ENCODE measurements around the gene SPNS3. TPM values are rescaled to one million over a fixed set of nuclear protein-coding genes. Genes with fewer than 3 reads are reported as not detected.
A peak's percentile ranks its signal among the peaks of the same experiment; 100 is the strongest.

The SPNS3 gene
- total and polyA plus RNA-seq, 9 of the 15 experiments (the other 6 are each of a cell fraction or from before 2014, with no cell fraction given) = not detected

DNA sequence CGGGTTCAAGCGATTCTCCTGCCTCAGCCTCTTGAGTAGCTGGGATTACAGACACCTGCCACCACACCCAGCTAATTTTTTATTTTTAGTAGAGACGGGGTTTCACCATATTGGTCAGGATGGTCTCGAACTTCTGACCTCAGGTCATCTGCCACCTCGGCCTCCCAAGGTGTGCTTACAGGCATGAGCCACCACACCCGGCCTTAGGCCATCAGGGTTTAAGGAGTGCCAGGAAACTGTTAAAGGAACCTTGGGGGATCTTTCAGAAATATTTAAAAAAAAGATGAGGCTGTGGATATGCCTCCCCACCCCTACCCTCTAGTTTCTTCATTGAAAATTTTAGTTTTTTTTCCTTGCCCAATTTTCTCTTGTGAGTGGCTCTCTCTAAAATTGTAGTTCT, 35.9 kb upstream of the SPNS3 start (continued):
- TF ChIP-seq DACH1 (IDR thresholded peaks at IDR 0.05; ENCODE audit: partially characterized antibody) = no peak
- no peak for TF ChIP-seq ZSCAN29 (IDR thresholded peaks at IDR 0.05)
- no peak for TF ChIP-seq ZNF79 (CRISPR knock-in tag; IDR thresholded peaks at IDR 0.05; ENCODE audit: low read depth)

- ATAC-seq (peak; percentile 36; the same call in 1 of the 3 replicates), DNase-seq (ENCODE audit: extremely low read depth in 1 of 4, low spot score in 3 of 4) (no peak), FAIRE-seq (no peak)
- no peak overlapping the region for H3K4me2 ChIP-seq (ENCODE audit: insufficient read depth, low read length)
- H3K27me3 ChIP-seq (ENCODE audit: control insufficient read depth in 2 of 2, insufficient read depth in 2 of 2, low read length in 2 of 2) = no peaks in the 10 kb centered on the region
- no peak overlapping the region for H3K27ac ChIP-seq (ENCODE audit: extremely low read depth, low read depth, low read length)
- in situ Hi-C loops (cut with MboI) = no loop called here
- BruUV-seq (replicated peaks) = no TSS peak
- H3K79me2 ChIP-seq (ENCODE audit: control insufficient read depth, insufficient read depth, low read length) = no peaks in the 10 kb centered on the region
- intact Hi-C loops (cut with micrococcal nuclease) = no loop called here
- no peak overlapping the region for H3K4me3 ChIP-seq
- POLR2A ChIA-PET = interaction anchor here (0.8 to 1.9 kb wide), 2 partner anchors 11 to 166 kb away, joined by 3 to 7 read pairs; no protein-coding TSS in a partner anchor
- H2AFZ ChIP-seq (ENCODE audit: low read depth, low read length) = no peak overlapping the region
- no peaks in the 10 kb centered on the region for H3K9me1 ChIP-seq (ENCODE audit: control insufficient read depth, insufficient read depth, low read length)
- no peaks in the 10 kb centered on the region for H3K36me3 ChIP-seq (ENCODE audit: control insufficient read depth, insufficient read depth, low read length)
- H3K9me3 ChIP-seq (replicated peaks; ENCODE audit: control insufficient read depth, insufficient read depth, low read depth, low read length) = no peaks in the 10 kb centered on the region
- H4K20me1 ChIP-seq (replicated peaks; ENCODE audit: control insufficient read depth, insufficient read depth, low read length) = no peaks in the 10 kb centered on the region
- H3K4me1 ChIP-seq (replicated peaks in 1 of 2; ENCODE audit: control insufficient read depth in 2 of 2, insufficient read depth in 2 of 2, low read length in 2 of 2) = no peaks in the 10 kb centered on the region; a peak in 1 of 5 replicates
- CTCF ChIA-PET (ENCODE audit: low intra/inter-chr PET ratio) = no interaction called here
- TF ChIP-seq RREB1 (CRISPR knock-in tag; IDR thresholded peaks at IDR 0.05) = no peak
- TF ChIP-seq, protein P1, sequence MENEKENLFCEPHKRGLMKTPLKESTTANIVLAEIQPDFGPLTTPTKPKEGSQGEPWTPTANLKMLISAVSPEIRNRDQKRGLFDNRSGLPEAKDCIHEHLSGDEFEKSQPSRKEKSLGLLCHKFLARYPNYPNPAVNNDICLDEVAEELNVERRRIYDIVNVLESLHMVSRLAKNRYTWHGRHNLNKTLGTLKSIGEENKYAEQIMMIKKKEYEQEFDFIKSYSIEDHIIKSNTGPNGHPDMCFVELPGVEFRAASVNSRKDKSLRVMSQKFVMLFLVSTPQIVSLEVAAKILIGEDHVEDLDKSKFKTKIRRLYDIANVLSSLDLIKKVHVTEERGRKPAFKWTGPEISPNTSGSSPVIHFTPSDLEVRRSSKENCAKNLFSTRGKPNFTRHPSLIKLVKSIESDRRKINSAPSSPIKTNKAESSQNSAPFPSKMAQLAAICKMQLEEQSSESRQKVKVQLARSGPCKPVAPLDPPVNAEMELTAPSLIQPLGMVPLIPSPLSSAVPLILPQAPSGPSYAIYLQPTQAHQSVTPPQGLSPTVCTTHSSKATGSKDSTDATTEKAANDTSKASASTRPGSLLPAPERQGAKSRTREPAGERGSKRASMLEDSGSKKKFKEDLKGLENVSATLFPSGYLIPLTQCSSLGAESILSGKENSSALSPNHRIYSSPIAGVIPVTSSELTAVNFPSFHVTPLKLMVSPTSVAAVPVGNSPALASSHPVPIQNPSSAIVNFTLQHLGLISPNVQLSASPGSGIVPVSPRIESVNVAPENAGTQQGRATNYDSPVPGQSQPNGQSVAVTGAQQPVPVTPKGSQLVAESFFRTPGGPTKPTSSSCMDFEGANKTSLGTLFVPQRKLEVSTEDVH (IDR thresholded peaks at IDR 0.05; ENCODE audit: low read depth, partially characterized antibody) = no peak
- WGBS (ENCODE audit: insufficient coverage, low coverage, missing lambda C conversion rate) = 28% methylated on average over 7 of the region's 7 CpGs
- no peak overlapping the region; a peak in 1 of 4 replicates for H3K9ac ChIP-seq (ENCODE audit: insufficient read depth in 1 of 2, low read depth in 2 of 2, low read length in 2 of 2)
Measured at GRCh38 chr17:4405038-4405669, 28.6 kb upstream of the SPNS3 start.

Data from K562 (cell line).